Liver (tissue), 9 donors: Measurements from ENCODE around the gene ATRX. TPM values are rescaled to one million over a fixed set of nuclear protein-coding genes. Genes with fewer than 3 reads are reported as not detected.
"Not testable (repeated sequence)": the region's sequence is repeated elsewhere in the genome, so short reads cannot be mapped to it uniquely, and the experiment has no call there.

Source experiments
- DNase-seq: peaks from one replicate; pipeline ENCODE4 v3.0.0-alpha.2; 2017; ENCODE audit warnings: low spot score
- H3K27ac ChIP-seq, 2 donors: one replicate each; pipeline ENCODE4 v1.7.0; 2013; ENCODE audit warnings: inconsistent platforms in 2 of 2, low read length in 2 of 2, control low read depth in 1 of 2, low read depth in 1 of 2, mild to moderate bottlenecking in 1 of 2
- H3K27me3 ChIP-seq, 4 donors: one replicate each; pipeline versions ENCODE4 v1.6.1 to v1.7.0; 2013; ENCODE audit warnings: low read length in 3 of 4, inconsistent platforms in 1 of 4, mild to moderate bottlenecking in 1 of 4, moderate library complexity in 1 of 4; ENCODE audit not compliant: control insufficient read depth in 4 of 4, insufficient read depth in 4 of 4
- H3K36me3 ChIP-seq, 4 donors: one replicate each; pipeline versions ENCODE4 v1.6.1 to v1.7.0; 2013; ENCODE audit warnings: low read length in 3 of 4, mild to moderate bottlenecking in 3 of 4, low read depth in 1 of 4, moderate library complexity in 1 of 4; ENCODE audit not compliant: control insufficient read depth in 4 of 4, insufficient read depth in 3 of 4
- H3K4me1 ChIP-seq, 4 donors: one replicate each; pipeline versions ENCODE4 v1.6.1 to v1.7.0; 2013; ENCODE audit warnings: low read length in 3 of 4, mild to moderate bottlenecking in 3 of 4, moderate library complexity in 1 of 4; ENCODE audit not compliant: control insufficient read depth in 4 of 4, insufficient read depth in 4 of 4
- H3K4me3 ChIP-seq, 3 donors: one replicate each; pipeline versions ENCODE4 v1.6.1 to v1.7.0; 2013; ENCODE audit warnings: low read length in 3 of 3, control low read depth in 1 of 3, low read depth in 1 of 3, mild to moderate bottlenecking in 1 of 3
- H3K9ac ChIP-seq, 2 donors: one replicate each; pipeline ENCODE4 v1.7.0; 2013; ENCODE audit warnings: low read length in 2 of 2, mild to moderate bottlenecking in 2 of 2, moderate library complexity in 2 of 2, control low read depth in 1 of 2, low read depth in 1 of 2
- H3K9me3 ChIP-seq, 4 donors: one replicate each; pipeline versions ENCODE4 v1.6.1 to v1.7.0; 2013; ENCODE audit warnings: low read length in 3 of 4; ENCODE audit not compliant: control insufficient read depth in 4 of 4
- EGR1 ChIP-seq, 2 donors: IDR thresholded peaks; 2 replicates each; pipeline ENCODE4 v1.6.1; 2016 to 2018; ENCODE audit warnings: antibody characterized with exemption in 2 of 2, low read depth in 2 of 2
- FOXA1 ChIP-seq: IDR thresholded peaks from 2 replicates; pipeline ENCODE4 v1.6.1; 2016; ENCODE audit warnings: antibody characterized with exemption
- FOXA2 ChIP-seq: IDR thresholded peaks from 2 replicates; pipeline ENCODE4 v1.6.1; 2016; ENCODE audit warnings: antibody characterized with exemption
- GABPA ChIP-seq, 2 donors: IDR thresholded peaks in 1 of 2; conservative IDR thresholded peaks in 1 of 2; 2 replicates each; pipeline ENCODE4 v1.6.1; 2016; ENCODE audit warnings: antibody characterized with exemption in 2 of 2, mild to moderate bottlenecking in 1 of 2, moderate library complexity in 1 of 2
- HNF4A ChIP-seq, 2 donors: conservative IDR thresholded peaks; 2 replicates each; pipeline ENCODE4 v1.6.1; 2016; ENCODE audit warnings: antibody characterized with exemption in 2 of 2, mild to moderate bottlenecking in 2 of 2
- HNF4G ChIP-seq: IDR thresholded peaks from 2 replicates; pipeline ENCODE4 v1.6.1; 2016; ENCODE audit warnings: antibody characterized with exemption
- JUND ChIP-seq, 2 donors: IDR thresholded peaks; 2 replicates each; pipeline ENCODE4 v1.6.1; 2016; ENCODE audit warnings: antibody characterized with exemption in 2 of 2
- NR2F2 ChIP-seq: IDR thresholded peaks from 2 replicates; pipeline ENCODE4 v1.6.1; 2016; ENCODE audit warnings: antibody characterized with exemption
- RAD21 ChIP-seq, 2 donors: IDR thresholded peaks; 2 replicates each; pipeline ENCODE4 v1.6.1; 2016; ENCODE audit warnings: antibody characterized with exemption in 2 of 2, mild to moderate bottlenecking in 2 of 2
- RXRA ChIP-seq, 2 donors: IDR thresholded peaks; 2 replicates each; pipeline ENCODE4 v1.6.1; 2017 to 2018; ENCODE audit warnings: antibody characterized with exemption in 2 of 2, mild to moderate bottlenecking in 1 of 2
- YY1 ChIP-seq: IDR thresholded peaks from 2 replicates; pipeline ENCODE4 v1.6.1; 2016; ENCODE audit warnings: antibody characterized with exemption, mild to moderate bottlenecking
- WGBS: extraction: QIAGEN DNeasy Blood & Tissue Kit; methylation state at CpG from one replicate; pipeline ENCODE4 v1.1.7; 2013; 5-methylcytosine and 5-hydroxymethylcytosine counted together
- polyA plus RNA-seq, 2 donors: library from polyadenylated mRNA; stranded (reverse) in 1 of 2; unstranded in 1 of 2; fragments of 200-250 nt in 1 of 2; fragments of >200 nt in 1 of 2; fragmentation: Nextera tagmentation in 1 of 2; extraction: Ambion mirVana in 1 of 2; gene quantifications; one replicate each; pipeline versions ENCODE4 v1.2.1 to v1.2.3, GENCODE V29; 2013 to 2015
- total RNA-seq, 2 donors: library from RNA; depleted of rRNA; stranded (reverse); fragments of >200 nt; gene quantifications; one replicate each; pipeline ENCODE4 v1.2.3, GENCODE V29; 2014
- TF ChIP-seq, protein P1 (sequence below): IDR thresholded peaks from 2 replicates; pipeline ENCODE4 v1.6.1; 2016; ENCODE audit warnings: antibody characterized with exemption
- TF ChIP-seq, protein P2 (sequence below): fragments of 150-350 bp; IDR thresholded peaks from 2 replicates; pipeline ENCODE4 v1.5.1; 2017; ENCODE audit warnings: improper control_type of control experiment, low read depth, low read length; ENCODE audit not compliant: missing input control
- TF ChIP-seq, protein P3 (sequence below): IDR thresholded peaks from 2 replicates; pipeline ENCODE4 v1.6.1; 2016; ENCODE audit warnings: antibody characterized with exemption, mild to moderate bottlenecking
- donor health status: healthy.
- donor health status: healthy.
- donor health status: healthy.
- donor health status: healthy.
- donor health status: healthy.

Gene ATRX
- total and polyA plus RNA-seq, 4 donors = 4.6 to 38.5 (median 32.0) TPM

DNA sequence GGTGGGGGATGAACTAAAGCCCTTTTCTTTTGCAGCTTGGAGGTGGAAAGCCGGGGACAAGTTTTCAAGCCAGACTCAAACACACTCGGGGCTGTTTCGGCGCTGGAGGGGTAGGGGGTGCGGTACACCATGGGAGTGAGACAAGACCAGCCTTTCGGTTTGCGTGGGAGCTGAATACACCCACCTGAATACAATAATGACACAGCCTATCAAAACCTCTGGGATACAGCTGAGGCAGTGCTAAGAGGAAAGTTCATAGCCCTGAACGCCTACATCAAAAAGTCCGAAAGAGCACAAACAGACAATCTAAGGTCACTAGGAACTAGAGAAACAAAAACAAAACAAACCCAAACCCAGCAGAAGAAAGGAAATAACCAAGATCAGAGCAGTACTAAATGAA is 163.3 kb downstream of the ATRX start:
- H3K4me3 ChIP-seq = no peak overlapping the region

DNA sequence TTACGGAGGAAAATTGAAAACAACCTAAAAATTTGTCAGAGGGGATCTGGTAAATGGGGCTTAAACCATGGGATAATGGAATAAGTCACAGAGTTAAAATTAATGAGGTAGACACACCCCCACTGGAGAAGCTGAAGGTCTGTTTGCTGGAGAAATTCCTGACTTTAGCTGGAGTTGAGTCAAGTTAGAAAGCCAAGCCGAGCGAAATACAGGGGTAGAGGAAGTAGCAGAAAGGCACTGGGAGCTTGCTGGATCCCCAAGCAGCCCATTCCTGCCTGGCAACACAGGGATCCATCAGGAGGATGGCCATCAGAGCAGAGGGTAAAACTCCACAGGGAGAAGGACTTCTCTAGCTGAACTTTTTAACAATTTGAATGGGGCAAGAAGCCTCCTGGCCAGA is 163.8 kb downstream of the ATRX start:
- H3K4me3 ChIP-seq = no peak overlapping the region
- TF ChIP-seq NR2F2 = no peak
- no peak for TF ChIP-seq JUND (IDR thresholded peaks at IDR 0.05)
- TF ChIP-seq FOXA1 = no peak
- TF ChIP-seq RXRA (IDR thresholded peaks at IDR 0.05) = no peak
- TF ChIP-seq RAD21 (IDR thresholded peaks at IDR 0.05) = no peak
- TF ChIP-seq, protein P1, sequence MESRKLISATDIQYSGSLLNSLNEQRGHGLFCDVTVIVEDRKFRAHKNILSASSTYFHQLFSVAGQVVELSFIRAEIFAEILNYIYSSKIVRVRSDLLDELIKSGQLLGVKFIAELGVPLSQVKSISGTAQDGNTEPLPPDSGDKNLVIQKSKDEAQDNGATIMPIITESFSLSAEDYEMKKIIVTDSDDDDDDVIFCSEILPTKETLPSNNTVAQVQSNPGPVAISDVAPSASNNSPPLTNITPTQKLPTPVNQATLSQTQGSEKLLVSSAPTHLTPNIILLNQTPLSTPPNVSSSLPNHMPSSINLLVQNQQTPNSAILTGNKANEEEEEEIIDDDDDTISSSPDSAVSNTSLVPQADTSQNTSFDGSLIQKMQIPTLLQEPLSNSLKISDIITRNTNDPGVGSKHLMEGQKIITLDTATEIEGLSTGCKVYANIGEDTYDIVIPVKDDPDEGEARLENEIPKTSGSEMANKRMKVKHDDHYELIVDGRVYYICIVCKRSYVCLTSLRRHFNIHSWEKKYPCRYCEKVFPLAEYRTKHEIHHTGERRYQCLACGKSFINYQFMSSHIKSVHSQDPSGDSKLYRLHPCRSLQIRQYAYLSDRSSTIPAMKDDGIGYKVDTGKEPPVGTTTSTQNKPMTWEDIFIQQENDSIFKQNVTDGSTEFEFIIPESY = no peak
- TF ChIP-seq YY1 = no peak
- no peak for DNase-seq
- H3K9me3 ChIP-seq = no peaks in the 10 kb centered on the region
- 46% methylated on average over 3 of the region's 3 CpGs for WGBS
- H3K4me1 ChIP-seq = peaks cover 0 to 6% (median 1%) of the 10 kb centered on the region in 4 donors
- no peaks in the 10 kb centered on the region for H3K27me3 ChIP-seq
- peaks cover 0 to 6% (median 0%) of the 10 kb centered on the region in 4 donors for H3K36me3 ChIP-seq
- peak overlapping the region in 1 of 2 donors; percentile 58 for H3K9ac ChIP-seq
- H3K27ac ChIP-seq = peak overlapping the region in 1 of 2 donors; percentile 66

More for the DNA sequence above, 163.3 kb downstream of the ATRX start:
- DNase-seq = no peak
- Histone ChIP-seq H3K36me3 (peaks cover 0 to 6% (median 0%) of the 10 kb centered on the region in 4 donors), H3K4me1 (peaks cover 0 to 6% (median 1%) of the 10 kb centered on the region in 4 donors), H3K27me3 (no peaks in the 10 kb centered on the region), H3K9me3 (no peaks in the 10 kb centered on the region), H3K9ac (peak overlapping the region in 1 of 2 donors; percentile 58), H3K27ac (peak overlapping the region in 1 of 2 donors; percentile 66)
- 36% methylated on average over 9 of the region's 9 CpGs for WGBS
- no peak for TF ChIP-seq FOXA2
- peak; percentile 47 to 58 for TF ChIP-seq RXRA (IDR thresholded peaks at IDR 0.05)
- peak; percentile 44 to 46 for TF ChIP-seq HNF4A (conservative IDR thresholded peaks at IDR 0.05)

DNA sequence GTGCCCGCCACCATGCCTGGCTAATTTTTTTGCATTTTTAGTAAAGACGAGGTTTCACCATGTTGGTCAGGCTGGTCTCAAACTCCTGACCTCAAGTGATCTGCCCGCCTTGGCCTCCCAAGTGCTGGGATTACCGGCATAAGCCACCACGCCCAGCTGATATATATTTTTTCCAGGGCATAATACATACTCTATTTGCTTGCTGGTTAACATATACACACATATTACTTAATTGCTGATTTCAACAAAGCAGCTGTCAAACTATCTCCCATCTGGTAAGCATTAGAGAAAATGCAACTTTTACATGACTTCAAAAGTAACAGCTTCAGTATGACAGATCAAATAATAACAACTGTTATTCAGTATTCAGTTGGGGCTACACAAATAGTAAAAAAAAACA is 164.6 kb downstream of the ATRX start:
- not testable (repeated sequence) for H3K4me1 ChIP-seq, H3K9me3 ChIP-seq, H3K27ac ChIP-seq, H3K9ac ChIP-seq, H3K27me3 ChIP-seq, DNase-seq, H3K4me3 ChIP-seq, H3K36me3 ChIP-seq
- 95% methylated on average over 5 of the region's 5 CpGs for WGBS

DNA sequence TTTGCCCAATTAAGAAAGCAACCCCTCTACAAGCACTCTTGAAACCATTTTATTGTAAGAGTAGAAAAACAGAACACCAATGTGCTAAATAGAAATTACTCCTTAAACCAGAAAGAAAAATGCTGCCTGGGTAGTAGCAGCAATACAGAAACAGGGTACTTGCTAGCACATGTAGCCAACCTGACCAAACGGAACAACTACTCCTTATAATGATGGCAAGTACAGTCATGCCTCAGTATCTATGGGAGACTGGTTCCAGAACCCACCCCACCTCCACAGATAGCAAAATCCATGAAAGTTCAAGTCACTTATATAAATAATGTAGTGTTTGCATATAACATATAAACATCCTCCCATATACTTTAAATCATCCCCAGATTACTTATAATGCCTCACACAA is 168.8 kb downstream of the ATRX start:
- Histone ChIP-seq H3K9me3 (no peaks in the 10 kb centered on the region), H3K27me3 (no peaks in the 10 kb centered on the region), H3K27ac (no peak overlapping the region), H3K36me3 (peaks cover 0 to 6% (median 1%) of the 10 kb centered on the region in 4 donors), H3K9ac (no peak overlapping the region), H3K4me3 (no peak overlapping the region), H3K4me1 (peaks cover 0 to under 1% (median under 1%) of the 10 kb centered on the region in 4 donors)
- DNase-seq = no peak
- WGBS = 94% methylated on average over 1 of the region's 1 CpG
- TF ChIP-seq RXRA (IDR thresholded peaks at IDR 0.05) (no peak), NR2F2 (no peak), HNF4A (conservative IDR thresholded peaks at IDR 0.05) (no peak), RAD21 (IDR thresholded peaks at IDR 0.05) (no peak), GABPA (IDR thresholded peaks at IDR 0.05 in 1 of 2, conservative IDR thresholded peaks at IDR 0.05 in 1 of 2) (no peak), HNF4G (no peak), JUND (IDR thresholded peaks at IDR 0.05) (no peak), FOXA2 (no peak), EGR1 (IDR thresholded peaks at IDR 0.05; ENCODE audit: low read depth in 2 of 2) (no peak)
- TF ChIP-seq, protein P2, sequence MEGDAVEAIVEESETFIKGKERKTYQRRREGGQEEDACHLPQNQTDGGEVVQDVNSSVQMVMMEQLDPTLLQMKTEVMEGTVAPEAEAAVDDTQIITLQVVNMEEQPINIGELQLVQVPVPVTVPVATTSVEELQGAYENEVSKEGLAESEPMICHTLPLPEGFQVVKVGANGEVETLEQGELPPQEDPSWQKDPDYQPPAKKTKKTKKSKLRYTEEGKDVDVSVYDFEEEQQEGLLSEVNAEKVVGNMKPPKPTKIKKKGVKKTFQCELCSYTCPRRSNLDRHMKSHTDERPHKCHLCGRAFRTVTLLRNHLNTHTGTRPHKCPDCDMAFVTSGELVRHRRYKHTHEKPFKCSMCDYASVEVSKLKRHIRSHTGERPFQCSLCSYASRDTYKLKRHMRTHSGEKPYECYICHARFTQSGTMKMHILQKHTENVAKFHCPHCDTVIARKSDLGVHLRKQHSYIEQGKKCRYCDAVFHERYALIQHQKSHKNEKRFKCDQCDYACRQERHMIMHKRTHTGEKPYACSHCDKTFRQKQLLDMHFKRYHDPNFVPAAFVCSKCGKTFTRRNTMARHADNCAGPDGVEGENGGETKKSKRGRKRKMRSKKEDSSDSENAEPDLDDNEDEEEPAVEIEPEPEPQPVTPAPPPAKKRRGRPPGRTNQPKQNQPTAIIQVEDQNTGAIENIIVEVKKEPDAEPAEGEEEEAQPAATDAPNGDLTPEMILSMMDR = no peak
- TF ChIP-seq, protein P1 = no peak
- TF ChIP-seq, protein P3, sequence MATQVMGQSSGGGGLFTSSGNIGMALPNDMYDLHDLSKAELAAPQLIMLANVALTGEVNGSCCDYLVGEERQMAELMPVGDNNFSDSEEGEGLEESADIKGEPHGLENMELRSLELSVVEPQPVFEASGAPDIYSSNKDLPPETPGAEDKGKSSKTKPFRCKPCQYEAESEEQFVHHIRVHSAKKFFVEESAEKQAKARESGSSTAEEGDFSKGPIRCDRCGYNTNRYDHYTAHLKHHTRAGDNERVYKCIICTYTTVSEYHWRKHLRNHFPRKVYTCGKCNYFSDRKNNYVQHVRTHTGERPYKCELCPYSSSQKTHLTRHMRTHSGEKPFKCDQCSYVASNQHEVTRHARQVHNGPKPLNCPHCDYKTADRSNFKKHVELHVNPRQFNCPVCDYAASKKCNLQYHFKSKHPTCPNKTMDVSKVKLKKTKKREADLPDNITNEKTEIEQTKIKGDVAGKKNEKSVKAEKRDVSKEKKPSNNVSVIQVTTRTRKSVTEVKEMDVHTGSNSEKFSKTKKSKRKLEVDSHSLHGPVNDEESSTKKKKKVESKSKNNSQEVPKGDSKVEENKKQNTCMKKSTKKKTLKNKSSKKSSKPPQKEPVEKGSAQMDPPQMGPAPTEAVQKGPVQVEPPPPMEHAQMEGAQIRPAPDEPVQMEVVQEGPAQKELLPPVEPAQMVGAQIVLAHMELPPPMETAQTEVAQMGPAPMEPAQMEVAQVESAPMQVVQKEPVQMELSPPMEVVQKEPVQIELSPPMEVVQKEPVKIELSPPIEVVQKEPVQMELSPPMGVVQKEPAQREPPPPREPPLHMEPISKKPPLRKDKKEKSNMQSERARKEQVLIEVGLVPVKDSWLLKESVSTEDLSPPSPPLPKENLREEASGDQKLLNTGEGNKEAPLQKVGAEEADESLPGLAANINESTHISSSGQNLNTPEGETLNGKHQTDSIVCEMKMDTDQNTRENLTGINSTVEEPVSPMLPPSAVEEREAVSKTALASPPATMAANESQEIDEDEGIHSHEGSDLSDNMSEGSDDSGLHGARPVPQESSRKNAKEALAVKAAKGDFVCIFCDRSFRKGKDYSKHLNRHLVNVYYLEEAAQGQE = no peak
